22Rv1 (cell line): Measurements from ENCODE around the gene TRIM69.

Experiments used
- ZFX ChIP-seq: fragments of 450-650 bp; IDR thresholded peaks from 2 replicates; pipeline ENCODE4 v1.6.1; 2017; ENCODE audit warnings: antibody characterized with exemption, borderline replicate concordance
- TF ChIP-seq, protein P1 (sequence below): fragments of 450-650 bp; IDR thresholded peaks from 2 replicates; pipeline ENCODE4 v1.5.1; 2017; ENCODE audit warnings: mild to moderate bottlenecking

DNA sequence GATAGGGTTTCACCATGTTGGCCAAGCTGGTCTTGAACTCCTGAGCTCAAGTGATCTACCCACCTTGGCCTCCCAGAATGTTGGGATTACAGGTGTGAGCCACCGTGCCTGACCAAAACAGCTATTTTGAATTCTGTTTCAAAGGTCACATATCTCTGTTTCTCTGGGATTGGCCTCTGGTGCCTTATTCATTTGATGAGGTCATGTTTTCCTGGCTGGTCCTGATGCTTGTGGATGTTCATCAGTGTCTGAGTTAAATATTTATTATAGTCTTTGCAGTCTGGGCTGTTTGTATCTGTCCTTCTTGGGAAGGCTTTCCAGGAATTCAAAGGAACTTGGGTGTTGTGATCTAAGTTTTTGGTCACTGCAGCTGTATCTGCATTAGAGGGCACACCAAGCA is 30.3 kb upstream of the TRIM69 start:
- TF ChIP-seq, protein P1, sequence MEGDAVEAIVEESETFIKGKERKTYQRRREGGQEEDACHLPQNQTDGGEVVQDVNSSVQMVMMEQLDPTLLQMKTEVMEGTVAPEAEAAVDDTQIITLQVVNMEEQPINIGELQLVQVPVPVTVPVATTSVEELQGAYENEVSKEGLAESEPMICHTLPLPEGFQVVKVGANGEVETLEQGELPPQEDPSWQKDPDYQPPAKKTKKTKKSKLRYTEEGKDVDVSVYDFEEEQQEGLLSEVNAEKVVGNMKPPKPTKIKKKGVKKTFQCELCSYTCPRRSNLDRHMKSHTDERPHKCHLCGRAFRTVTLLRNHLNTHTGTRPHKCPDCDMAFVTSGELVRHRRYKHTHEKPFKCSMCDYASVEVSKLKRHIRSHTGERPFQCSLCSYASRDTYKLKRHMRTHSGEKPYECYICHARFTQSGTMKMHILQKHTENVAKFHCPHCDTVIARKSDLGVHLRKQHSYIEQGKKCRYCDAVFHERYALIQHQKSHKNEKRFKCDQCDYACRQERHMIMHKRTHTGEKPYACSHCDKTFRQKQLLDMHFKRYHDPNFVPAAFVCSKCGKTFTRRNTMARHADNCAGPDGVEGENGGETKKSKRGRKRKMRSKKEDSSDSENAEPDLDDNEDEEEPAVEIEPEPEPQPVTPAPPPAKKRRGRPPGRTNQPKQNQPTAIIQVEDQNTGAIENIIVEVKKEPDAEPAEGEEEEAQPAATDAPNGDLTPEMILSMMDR = no peak
- no peak for TF ChIP-seq ZFX
